GM19438 (cell line): ENCODE data around the gene TRIM5.
"Not testable (repeated sequence)": the region's sequence is repeated elsewhere in the genome, so short reads cannot be mapped to it uniquely, and the experiment has no call there.

Experiments used
- ATAC-seq: cut with Tn5 transposase; IDR thresholded peaks from one replicate; pipeline ENCODE4 v1.9.1; 2021; ENCODE audit warnings: low read depth; ENCODE audit not compliant: unreplicated experiment

The TRIM5 gene

DNA sequence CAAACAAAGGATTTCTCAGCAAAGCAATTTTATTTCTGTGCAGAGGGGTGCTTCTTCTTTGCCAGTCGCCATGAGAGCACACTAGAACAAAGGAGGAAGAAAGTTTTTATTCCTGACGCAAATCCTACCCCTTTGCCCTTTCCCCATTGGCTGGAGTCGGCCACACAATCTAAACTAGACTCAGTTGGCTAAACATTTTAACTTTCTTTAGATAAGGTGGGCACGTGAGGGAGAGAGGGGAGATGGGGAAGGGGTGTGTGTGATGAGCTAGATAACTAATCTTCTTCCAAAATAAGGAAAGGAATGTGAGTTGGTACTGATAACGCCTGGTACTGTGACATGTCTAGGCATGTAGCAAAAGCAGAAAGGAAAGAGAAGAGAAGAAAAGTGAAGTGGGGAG, 5.3 kb upstream of the TRIM5 start:
- ATAC-seq: no peak

DNA sequence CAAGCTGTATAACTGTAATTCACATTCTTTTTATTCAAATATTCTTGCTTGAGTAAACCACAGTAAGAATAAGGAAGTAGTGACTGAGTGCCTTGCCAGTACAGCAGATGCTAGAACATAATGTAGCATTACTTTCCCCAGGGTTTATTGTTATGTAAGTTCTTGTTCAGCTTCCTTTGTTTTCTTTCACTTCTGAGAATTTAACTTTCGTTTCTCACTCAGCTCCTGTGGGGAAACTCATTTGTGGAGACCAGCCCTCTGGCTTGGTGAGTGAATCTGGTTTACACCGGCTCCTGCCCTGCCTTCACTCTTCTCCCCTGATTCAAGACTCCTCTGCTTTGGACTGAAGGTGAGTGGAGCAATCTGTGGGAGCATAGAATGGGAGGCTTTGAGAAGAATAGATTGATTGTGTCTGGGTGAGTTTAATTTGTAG, 4.7 kb upstream of the TRIM5 start, which contains the start of gene TRIM22:
TSS of gene TRIM22 (plus strand) at position 240 of the 433 bp plus-strand sequence. CDS start 6,443 bp downstream, outside the sequence.
- ATAC-seq: peak; percentile 63

DNA sequence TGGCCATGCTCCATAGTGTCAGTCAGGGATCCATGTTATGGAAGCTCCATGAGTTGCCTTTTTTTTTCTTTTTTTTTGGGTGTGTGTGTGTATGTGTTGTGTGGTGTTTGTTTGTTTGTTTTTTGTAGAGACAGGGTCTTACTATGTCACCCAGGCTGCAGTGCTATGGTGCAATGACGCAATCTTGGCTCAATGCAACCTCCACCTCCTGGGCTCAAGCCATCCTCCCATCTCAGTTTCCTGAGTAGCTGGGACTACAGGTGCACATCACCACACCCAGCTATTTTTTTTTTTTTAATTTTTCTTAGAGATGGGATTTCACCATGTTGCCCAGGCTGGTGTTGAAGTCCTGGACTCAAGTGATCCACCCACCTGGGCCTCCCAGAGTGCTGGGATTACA, 3.6 kb upstream of the TRIM5 start:
- no peak for ATAC-seq

DNA sequence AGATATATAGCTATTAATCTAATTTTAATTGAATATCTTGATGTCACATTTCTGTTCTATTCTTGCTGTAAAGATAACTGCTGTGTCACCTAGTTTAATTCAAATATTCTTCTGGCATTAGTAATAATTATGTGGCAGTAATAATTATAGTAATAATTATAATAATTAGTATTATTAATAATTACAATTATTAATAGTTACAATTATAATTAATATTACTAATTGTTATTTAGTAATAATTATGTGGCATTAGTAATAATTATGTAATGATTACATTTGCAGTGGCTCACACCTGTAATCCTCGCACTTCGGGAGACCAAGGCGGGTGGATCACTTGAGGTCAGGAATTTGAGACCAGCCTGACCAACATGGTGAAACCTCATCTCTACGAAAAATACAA, 1.6 kb upstream of the TRIM5 start:
- ATAC-seq: no peak

DNA sequence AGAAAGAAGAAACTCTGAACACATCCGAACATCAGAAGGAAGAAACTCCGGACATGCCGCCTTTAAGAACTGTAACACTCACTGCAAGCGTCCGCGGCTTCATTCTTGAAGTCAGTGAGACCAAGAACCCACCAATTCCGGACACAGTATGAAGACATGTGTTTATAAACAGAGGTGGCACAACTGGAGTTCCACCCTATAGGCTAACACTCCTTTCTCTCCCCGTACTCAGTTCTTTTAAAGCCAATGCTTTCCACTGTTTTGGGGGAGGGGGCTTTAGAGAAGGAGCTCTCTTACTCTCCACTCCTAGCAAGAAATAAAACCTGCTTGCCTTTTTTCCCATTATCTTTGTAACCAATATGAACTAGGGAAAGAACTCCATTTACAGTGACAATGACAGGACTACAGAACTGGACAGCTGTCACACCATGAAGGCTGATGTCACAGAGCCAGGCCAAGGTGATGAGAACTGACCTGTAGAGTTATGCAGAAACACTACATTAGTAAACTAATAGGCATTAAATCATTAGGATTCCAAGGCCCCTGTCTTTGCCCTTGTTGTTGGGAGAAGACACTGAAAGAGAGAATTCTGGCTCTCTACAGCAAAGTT, 733 bp downstream of the TRIM5 start:
- ATAC-seq: peak; percentile 16

DNA sequence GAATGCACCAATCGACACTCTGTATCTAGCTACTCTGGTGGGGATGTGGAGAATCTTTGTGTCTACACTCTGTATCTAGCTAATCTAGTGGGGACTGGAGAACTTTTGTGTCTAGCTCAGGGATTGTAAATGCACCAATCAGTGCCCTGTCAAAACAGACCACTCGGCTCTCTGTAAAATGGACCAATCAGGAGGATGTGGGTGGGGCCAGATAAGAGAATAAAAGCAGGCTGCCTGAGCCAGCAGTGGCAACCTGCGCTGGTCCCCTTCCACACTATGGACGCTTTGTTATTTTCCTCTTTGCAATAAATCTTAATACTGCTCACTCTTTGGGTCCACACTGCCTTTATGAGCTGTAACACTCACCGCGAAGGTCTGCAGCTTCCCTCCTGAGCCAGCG, 1.3 kb downstream of the TRIM5 start:
- not testable (repeated sequence) for ATAC-seq

DNA sequence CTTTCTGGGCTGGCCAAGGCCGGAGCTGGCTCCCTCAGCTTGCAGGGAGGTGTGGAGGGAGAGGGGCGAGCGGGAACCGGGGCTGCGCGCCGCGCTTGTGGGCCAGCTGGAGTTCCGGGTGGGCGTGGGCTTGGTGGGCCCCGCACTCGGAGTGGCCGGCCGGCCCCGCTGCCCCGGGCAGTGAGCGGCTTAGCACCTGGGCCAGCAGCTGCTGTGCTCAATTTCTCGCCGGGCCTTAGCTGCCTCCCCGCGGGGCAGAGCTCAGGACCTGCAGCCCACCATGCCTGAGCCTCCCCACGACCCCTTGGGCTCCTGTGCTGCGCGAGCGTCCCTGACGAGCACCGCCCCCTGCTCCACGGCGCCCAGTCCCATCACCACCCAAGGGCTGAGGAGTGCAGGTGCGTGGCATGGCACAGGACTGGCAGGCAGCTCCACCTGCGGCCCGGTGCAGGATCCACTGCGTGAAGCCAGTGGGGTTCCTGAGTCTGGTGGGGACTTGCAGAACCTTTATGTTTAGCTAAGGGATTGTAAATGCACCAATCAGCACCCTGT, 1.9 kb downstream of the TRIM5 start:
- not testable (repeated sequence) for ATAC-seq

DNA sequence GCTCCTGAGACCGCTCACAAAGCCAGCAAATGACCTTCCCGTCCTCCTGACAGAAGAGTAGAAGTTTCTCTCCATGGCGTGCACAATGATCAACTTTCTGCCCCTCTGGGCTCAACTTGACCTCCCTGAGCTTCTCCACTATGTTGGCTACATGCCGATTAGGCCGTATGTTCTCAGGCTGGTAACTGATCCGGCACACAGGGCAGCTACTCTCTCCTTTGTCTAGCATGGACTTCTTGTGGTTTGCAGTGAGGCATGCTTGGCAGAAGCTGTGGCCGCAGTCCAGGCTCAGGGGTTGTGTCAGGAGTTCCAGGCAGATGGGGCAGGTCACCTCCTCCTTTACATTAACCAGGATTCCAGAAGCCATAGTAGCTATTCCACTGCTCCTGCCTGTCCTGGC, 5.1 kb downstream of the TRIM5 start:
- no peak for ATAC-seq

DNA sequence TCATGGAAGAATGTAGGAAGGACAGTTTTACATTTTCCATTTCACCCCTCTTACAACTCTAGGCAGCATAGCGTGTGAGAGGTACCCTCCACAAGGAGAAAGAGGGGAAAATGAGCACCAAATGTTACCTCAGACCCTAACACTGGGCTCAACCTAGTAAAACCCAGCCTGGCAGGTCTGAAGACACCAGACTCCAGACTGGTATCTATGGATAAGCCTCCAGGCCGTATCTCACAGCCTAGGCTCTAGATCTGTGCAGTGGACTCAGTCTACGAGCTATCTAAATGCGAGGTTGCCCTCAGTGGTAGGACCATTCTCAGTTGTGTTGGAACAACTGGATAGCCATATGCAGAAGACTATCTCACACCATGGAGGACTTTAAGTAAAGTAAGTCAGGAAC, 10.5 kb downstream of the TRIM5 start:
- ATAC-seq: no peak

DNA sequence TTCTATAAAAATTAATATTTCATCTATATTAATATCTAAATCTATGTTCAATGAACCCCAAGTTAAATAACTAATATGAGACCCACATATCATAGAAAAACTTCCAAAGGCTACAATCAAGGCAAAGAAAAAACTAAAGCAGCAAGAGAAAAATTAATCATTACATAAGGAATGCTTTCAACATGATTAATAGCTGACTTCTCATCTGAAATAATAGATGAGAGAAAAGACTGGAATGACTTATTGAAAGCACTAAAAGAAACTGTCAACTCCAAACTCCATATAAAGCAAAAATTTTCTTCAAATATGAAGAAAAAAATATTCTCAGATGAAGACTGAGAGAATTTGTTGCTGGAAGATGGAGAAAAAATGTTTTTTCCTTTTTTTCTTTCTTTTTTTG, 13.0 kb downstream of the TRIM5 start:
- ATAC-seq: no peak

DNA sequence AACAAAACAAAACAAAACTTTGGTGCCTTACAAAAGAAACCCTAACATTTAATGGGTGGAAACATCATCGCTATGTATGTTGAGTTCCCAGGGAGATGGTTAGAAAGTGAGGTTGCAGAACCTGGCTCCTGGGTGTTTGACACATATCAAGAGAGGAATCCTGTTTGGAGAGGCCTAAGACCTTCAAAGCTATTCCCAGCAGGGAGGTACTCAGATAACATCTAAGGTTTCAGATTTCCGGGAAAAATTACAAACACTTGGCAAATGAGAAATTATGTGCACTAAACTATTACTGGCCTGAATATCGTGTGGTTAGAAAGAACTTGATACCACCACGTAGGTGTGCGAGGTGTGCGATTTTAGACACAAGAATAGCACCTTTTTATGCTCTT, 18.5 kb downstream of the TRIM5 start:
- no peak for ATAC-seq

DNA sequence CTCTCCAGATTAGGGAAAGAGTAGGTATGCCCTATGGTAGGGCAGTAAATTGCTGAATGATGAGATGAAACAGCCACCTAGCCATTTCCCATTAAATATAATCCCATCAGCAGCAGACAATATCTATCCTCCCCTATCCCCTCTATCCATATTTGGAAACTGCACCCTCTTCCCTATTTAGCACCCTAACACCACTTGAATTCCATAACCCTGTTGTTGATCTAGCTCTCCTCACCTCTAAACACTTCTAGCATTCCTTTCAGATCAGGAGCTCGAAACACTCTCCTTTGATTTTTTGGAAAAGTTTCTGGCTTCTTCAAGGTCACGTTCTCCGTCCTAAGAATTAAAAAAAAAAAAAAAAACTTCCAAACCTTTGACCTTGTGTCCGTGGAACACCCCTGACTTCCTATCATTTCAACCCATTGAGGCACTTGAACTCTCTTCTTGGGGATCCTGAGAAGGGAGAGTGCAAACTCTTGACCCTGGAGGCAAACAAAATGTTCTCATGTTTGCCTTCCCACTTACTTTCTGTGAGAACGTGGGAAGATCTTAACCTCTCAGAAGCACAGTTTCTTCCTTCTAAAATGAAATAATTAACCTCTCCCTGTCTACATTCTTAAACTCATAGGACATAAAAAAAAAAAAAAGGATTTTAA, 19.0 kb downstream of the TRIM5 start:
- ATAC-seq: no peak

DNA sequence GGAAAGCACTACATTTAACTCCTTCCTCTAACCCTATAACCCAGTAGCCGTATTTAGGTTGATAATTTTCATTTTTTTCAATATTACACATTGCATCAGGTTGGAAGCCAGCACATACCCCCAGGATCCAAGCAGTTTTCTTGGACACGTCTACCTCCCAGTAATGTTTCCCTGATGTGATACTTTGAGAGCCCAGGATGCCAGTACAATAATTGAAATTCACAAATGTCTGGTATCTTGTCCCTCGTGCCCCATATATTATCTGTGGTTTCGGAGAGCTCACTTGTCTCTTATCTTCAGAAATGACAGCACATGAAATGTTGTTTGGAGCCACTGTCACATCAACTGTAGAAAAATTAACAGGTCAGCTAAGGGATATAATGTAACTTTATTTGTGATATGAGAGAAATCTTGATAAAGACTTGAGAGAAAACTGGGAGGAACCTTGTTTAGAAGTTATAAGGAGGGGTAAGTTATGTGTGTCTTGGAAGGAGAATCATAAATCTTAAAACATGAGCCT, 19.8 kb downstream of the TRIM5 start:
- ATAC-seq: no peak

DNA sequence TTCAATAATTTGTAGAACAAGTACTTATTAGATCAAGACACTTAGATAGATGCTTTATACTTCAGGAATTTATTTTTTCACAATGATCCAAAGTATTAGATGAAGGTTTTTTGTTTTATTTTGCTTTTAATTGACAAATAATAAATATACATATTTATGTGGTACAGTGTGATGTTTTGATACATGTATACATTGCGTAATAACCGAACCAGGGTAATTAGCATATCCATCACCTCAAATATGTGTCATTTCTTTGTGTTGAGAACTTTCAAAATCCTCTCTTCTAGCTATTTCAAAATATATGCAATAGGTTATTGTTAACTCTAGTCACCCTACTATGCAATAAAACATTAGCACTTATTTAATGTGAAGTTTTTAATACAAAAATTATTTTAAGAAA, 21.4 kb downstream of the TRIM5 start:
- ATAC-seq: no peak

DNA sequence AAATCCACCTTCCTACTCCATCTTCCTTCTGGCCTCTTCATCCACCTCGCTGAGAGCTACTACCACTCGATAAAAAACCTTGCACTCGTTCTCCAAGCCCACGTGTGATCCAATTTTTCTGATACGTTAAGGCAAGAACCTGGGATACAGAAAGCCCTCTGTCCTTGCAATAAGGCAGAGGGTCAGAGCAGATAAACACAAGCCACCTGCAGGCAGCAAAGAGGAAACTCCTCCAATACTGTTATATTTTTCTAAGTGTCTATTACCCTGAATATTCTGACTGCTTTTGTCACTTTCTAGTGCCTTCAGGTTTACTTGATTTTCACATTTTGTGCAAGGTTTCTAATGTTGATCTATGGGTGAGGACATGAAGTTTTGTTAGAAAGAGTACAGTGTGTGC, 26.6 kb downstream of the TRIM5 start:
- no peak for ATAC-seq

DNA sequence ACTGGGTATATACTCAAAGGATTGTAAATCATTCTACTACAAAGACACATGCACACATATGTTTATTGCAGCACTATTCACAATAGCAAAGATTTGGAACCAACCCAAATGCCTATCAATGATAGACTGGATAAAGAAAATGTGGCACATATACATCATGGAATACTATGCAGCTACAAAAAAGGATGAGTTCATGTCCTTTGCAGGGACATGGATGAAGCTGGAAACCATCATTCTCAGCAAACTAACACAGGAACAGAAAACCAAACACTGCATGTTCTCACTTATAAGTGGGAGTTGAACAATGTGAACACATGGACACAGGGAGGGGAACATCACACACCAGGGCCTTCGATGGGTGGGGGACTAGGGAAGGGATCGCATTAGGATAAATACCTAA, 27.9 kb downstream of the TRIM5 start:
- ATAC-seq: not testable (repeated sequence)

DNA sequence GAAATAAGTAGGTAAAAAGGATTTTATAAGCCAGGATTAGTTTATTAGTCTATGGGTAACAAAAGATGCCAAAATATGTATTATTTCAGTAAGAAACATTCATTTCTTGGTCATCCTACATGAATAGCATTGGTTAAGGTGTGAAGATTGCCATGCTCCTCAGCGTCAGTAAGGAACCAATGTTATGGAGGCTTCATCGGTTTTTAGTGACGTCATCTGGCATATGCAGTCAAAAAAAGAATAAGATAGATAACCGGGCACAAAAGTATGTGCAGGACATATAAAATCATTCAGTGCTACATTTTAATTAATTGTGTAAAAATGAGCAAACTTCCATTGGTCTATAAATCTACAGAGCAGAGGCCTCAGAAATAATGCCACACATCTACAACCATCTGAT, 29.4 kb downstream of the TRIM5 start:
- ATAC-seq: no peak

DNA sequence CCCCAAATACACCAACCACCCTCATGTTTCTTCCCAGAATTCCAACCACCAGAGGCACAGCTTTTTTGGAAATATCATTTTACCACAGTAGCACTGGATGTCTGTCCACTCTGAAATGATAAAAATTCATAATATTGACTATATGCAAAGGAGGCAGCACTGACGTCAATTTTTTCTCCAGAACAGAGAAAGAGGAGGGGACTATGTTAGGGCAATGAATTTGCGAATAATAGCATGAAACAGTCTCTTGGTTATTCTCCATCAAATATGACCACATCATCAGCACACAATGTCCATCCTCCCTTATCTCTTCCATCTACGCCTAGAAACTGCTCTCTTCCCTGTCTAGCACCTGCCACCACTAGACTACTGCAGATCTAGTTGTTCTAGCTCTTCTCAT, 38.7 kb downstream of the TRIM5 start:
- no peak for ATAC-seq

DNA sequence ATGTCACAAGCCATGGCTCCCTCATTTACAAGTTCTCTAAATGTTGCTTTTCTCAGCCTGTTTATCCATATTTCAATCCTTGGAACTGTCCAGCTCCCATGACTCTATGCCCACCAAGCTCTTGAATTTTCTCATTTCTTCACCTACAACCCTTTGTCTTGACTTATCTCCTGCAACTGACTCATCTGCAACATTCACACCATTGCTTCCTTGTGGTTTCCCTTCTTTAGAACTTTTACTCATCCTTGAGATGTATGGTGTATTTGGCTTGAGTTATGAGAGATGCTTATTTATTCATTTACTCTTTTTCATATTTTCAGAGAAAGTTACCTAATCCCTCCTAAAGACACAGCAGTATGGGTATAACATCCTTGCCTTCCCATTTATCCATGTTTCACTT, 41.3 kb downstream of the TRIM5 start:
- ATAC-seq: no peak

DNA sequence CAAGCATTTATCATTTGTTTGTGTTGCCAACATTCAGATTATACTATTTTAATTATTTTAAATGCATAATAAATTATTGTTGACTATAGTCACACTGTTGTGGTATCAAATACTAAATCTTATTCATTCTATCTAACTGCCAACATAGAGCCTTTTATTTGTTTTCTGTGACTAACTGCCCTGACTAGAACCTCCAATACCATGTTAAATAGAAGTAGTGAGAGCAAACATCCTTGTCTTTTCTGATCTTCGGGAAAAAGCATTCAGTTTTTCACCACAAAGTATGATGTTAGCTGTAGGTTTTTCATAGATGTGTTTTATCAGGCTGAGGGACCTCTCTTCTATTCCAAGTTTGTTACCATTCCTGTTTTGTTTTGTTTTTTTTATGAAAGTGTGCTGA, 44.9 kb downstream of the TRIM5 start:
- no peak for ATAC-seq

DNA sequence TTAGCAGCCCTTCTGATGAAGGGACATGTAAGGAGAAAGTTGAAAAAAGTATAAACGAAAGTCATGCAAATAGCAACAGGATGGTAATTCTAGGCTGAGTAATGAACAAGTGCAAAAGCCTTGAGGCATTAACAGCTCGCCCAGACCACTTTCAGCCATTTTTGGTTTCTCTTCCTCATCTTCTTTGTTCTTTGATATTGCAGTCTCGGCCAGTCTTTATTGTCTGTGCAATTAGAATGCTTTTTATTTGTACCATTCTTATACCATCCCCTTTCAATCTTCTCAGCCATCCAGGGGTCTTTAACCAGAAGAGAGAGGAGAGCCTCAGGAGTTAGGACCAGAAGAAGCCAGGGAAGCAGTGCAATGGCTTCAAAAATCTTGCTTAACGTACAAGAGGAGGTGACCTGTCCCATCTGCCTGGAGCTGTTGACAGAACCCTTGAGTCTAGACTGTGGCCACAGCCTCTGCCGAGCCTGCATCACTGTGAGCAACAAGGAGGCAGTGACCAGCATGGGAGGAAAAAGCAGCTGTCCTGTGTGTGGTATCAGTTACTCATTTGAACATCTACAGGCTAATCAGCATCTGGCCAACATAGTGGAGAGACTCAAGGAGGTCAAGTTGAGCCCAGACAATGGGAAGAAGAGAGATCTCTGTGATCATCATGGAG, 52.8 kb downstream of the TRIM5 start:
- peak; percentile 94 for ATAC-seq
